ENCODE results near the gene AGAP6.
"Not testable (repeated sequence)": the region's sequence is repeated elsewhere in the genome, so short reads cannot be mapped to it uniquely, and the experiment has no call there.

GRCh38 chr10:49988376-49988775 is at the start of gene AGAP6:
- not testable (repeated sequence) for TF ChIP-seq CTCF (conservative IDR thresholded peaks at IDR 0.05 in 1 of 2, IDR thresholded peaks at IDR 0.05 in 1 of 2; ENCODE audit: extremely low read depth in 1 of 2, insufficient read depth in 1 of 2, low read depth in 1 of 2, low read length in 2 of 2); EZH2 (IDR thresholded peaks at IDR 0.05; ENCODE audit: borderline replicate concordance, low read length)
